Pons (tissue), 1 donor: ENCODE data around the gene EYA4.

Experiments
- DNase-seq: peaks from one replicate; pipeline ENCODE4 v3.0.0-alpha.2; 2016; ENCODE audit warnings: low spot score

EYA4 gene

GRCh38 chr6:133241086-133241900 is at the start of gene EYA4:
Gene EYA4, plus strand, starts transcription at chr6:133241357. Its CDS starts 33,424 bp downstream, at chr6:133274781.
- peak; percentile 40 for DNase-seq

- DNase-seq = no peak
These were observed 47.8 kb upstream of the EYA4 start for GRCh38 chr6:133193396-133193795.

- DNase-seq = no peak
These were observed 42.4 kb upstream of the EYA4 start for GRCh38 chr6:133198725-133199124.

- no peak for DNase-seq
These were observed 39.9 kb upstream of the EYA4 start for GRCh38 chr6:133201231-133201630.

GRCh38 chr6:133202610-133203343 is 38.4 kb upstream of the EYA4 start:
- DNase-seq = no peak

- DNase-seq = no peak
These were observed 37.8 kb upstream of the EYA4 start for GRCh38 chr6:133203344-133203697.

GRCh38 chr6:133205304-133205703 is 35.9 kb upstream of the EYA4 start:
- DNase-seq = no peak

GRCh38 chr6:133206942-133207341 is 34.2 kb upstream of the EYA4 start:
- DNase-seq = no peak

- no peak for DNase-seq
These were observed 33.4 kb upstream of the EYA4 start for GRCh38 chr6:133207754-133208153.

- no peak for DNase-seq
These were observed 32.9 kb upstream of the EYA4 start for GRCh38 chr6:133208183-133208755.

GRCh38 chr6:133214267-133214666 is 26.9 kb upstream of the EYA4 start:
- no peak for DNase-seq

GRCh38 chr6:133218852-133219251 is 22.3 kb upstream of the EYA4 start:
- DNase-seq = no peak

- DNase-seq = no peak
These were observed 17.6 kb upstream of the EYA4 start for GRCh38 chr6:133223452-133224029.

GRCh38 chr6:133225560-133225959 is 15.6 kb upstream of the EYA4 start:
- DNase-seq = no peak

- DNase-seq = no peak
These were observed 13.8 kb upstream of the EYA4 start for GRCh38 chr6:133227344-133227743.

- no peak for DNase-seq
These were observed 11.1 kb upstream of the EYA4 start for GRCh38 chr6:133230052-133230451.

GRCh38 chr6:133235221-133235620 is 5.9 kb upstream of the EYA4 start:
- no peak for DNase-seq

- no peak for DNase-seq
These were observed 4.2 kb upstream of the EYA4 start for GRCh38 chr6:133236932-133237331.

GRCh38 chr6:133240511-133241085 is 559 bp upstream of the EYA4 start:
- DNase-seq = peak; percentile 37

- no peak for DNase-seq
These were observed 912 bp downstream of the EYA4 start for GRCh38 chr6:133241901-133242636.
